Activated B cell treated with CpG ODN at 0.5 μM for 24 hours (primary cell): ENCODE measurements around the gene SPATA46. TPM values are rescaled to one million over a fixed set of nuclear protein-coding genes. Genes with fewer than 3 reads are reported as not detected.
"Not testable (repeated sequence)": the region's sequence is repeated elsewhere in the genome, so short reads cannot be mapped to it uniquely, and the experiment has no call there.

Source experiments
- ATAC-seq: fragments of 200-7000 bp; cut with Tn5 transposase; one replicate; pipeline ENCODE4 v1.10.0; 2021; ENCODE audit warnings: low read depth, mild to moderate bottlenecking, moderate library complexity
- CTCF ChIA-PET: fragments of 350-600 bp; sonication (Branson Sonifier 250); formaldehyde crosslinking; loops from one replicate; lab custom pipeline; 2021; ENCODE audit warnings: antibody characterized with exemption; lab: Charles Lee
- POLR2A ChIA-PET: fragments of 350-600 bp; sonication (Branson Sonifier 250); formaldehyde crosslinking; loops from one replicate; lab custom pipeline; 2021; ENCODE audit warnings: antibody characterized with exemption; lab: Charles Lee
- DNase-seq: peaks from one replicate; pipeline ENCODE4 v3.0.0; 2022
- H3K27ac Mint-ChIP-seq: one replicate; pipeline ENCODE4 v1.8.0; 2020; ENCODE audit warnings: mixed read lengths
- H3K27me3 Mint-ChIP-seq: one replicate; pipeline ENCODE4 v1.8.0; 2021; ENCODE audit warnings: mixed read lengths
- H3K36me3 Mint-ChIP-seq: one replicate; pipeline ENCODE4 v1.8.0; 2021; ENCODE audit warnings: low read depth, mixed read lengths
- H3K4me1 Mint-ChIP-seq: one replicate; pipeline ENCODE4 v1.8.0; 2021; ENCODE audit warnings: mixed read lengths
- H3K4me3 Mint-ChIP-seq: one replicate; pipeline ENCODE4 v1.8.0; 2020; ENCODE audit warnings: mild to moderate bottlenecking, mixed read lengths
- H3K9me3 Mint-ChIP-seq: one replicate; pipeline ENCODE4 v1.8.0; 2020; ENCODE audit warnings: mixed read lengths
- CTCF ChIP-seq: fragments of 200-600 bp; IDR thresholded peaks from one replicate; pipeline ENCODE4 v1.8.0; 2022; ENCODE audit warnings: antibody characterized with exemption, mild to moderate bottlenecking
- intact Hi-C: fragments of 100-400 bp; cut with micrococcal nuclease; formaldehyde crosslinking; loops from one replicate; pipeline ENCODE4 v1.15.1; 2024
- total RNA-seq: library from RNA; stranded (reverse); gene quantifications from 2 replicates; pipeline ENCODE4 v1.2.3, GENCODE V29; 2022

The SPATA46 gene
- not detected in 2 replicates for total RNA-seq

- POLR2A ChIA-PET = no interaction called here
- no peak for TF ChIP-seq CTCF
- CTCF ChIA-PET = no interaction called here
- intact Hi-C loops = no loop called here
- Mint-ChIP-seq H3K4me3 (no peak within 1 kb of the TSS), H3K4me1 (no peaks in the 10 kb centered on the region), H3K9me3 (no peaks in the 10 kb centered on the region), H3K27me3 (peaks cover 3% of the 10 kb centered on the region), H3K36me3 (no peaks in the 10 kb centered on the region), H3K27ac (no peak within 1 kb of the TSS)
- DNase-seq = no peak
- no peak for ATAC-seq
Measured at GRCh38 chr1:162376691-162377090, at the start of gene SPATA46. Gene SPATA46, minus strand, starts transcription at chr1:162376854. Its CDS starts 64 bp downstream, at chr1:162376790.

- H3K27ac Mint-ChIP-seq = no peak overlapping the region
- no peak overlapping the region for H3K4me3 Mint-ChIP-seq
- ATAC-seq = peak; percentile 21
- H3K4me1 Mint-ChIP-seq = peaks cover 8% of the 10 kb centered on the region
- CTCF ChIA-PET = no interaction called here
- peaks cover 9% of the 10 kb centered on the region for H3K27me3 Mint-ChIP-seq
- no peak for DNase-seq
- intact Hi-C loops = no loop called here
- POLR2A ChIA-PET = no interaction called here
- H3K36me3 Mint-ChIP-seq = no peaks in the 10 kb centered on the region
- no peak for TF ChIP-seq CTCF
- peaks cover 2% of the 10 kb centered on the region for H3K9me3 Mint-ChIP-seq
Measured at GRCh38 chr1:162422662-162423375, 46.2 kb upstream of the SPATA46 start.

- intact Hi-C loops = no loop called here
- H3K4me3 Mint-ChIP-seq = no peak overlapping the region
- H3K27ac Mint-ChIP-seq = no peak overlapping the region
Measured at GRCh38 chr1:162421258-162422164, 44.9 kb upstream of the SPATA46 start.

GRCh38 chr1:162420120-162420519, 43.5 kb upstream of the SPATA46 start:
- intact Hi-C loops = no loop called here
- H3K9me3 Mint-ChIP-seq = no peaks in the 10 kb centered on the region
- H3K27me3 Mint-ChIP-seq = peaks cover 12% of the 10 kb centered on the region
- TF ChIP-seq CTCF = no peak
- ATAC-seq = no peak
- H3K27ac Mint-ChIP-seq = no peak overlapping the region
- ChIA-PET POLR2A (no interaction called here), CTCF (no interaction called here)
- no peaks in the 10 kb centered on the region for H3K36me3 Mint-ChIP-seq
- H3K4me1 Mint-ChIP-seq = peaks cover 8% of the 10 kb centered on the region
- H3K4me3 Mint-ChIP-seq = no peak overlapping the region
- DNase-seq = no peak

More at GRCh38 chr1:162421258-162422164, 44.9 kb upstream of the SPATA46 start:
- CTCF ChIA-PET = no interaction called here
- no peak for DNase-seq
- Mint-ChIP-seq H3K9me3 (peaks cover 2% of the 10 kb centered on the region), H3K4me1 (peaks cover 8% of the 10 kb centered on the region), H3K27me3 (peaks cover 17% of the 10 kb centered on the region), H3K36me3 (no peaks in the 10 kb centered on the region)
- ATAC-seq = no peak
- POLR2A ChIA-PET = no interaction called here
- no peak for TF ChIP-seq CTCF

GRCh38 chr1:162419450-162419931, 42.8 kb upstream of the SPATA46 start:
- H3K4me3 Mint-ChIP-seq, H3K27ac Mint-ChIP-seq, intact Hi-C loops, POLR2A ChIA-PET, H3K4me1 Mint-ChIP-seq, CTCF ChIA-PET, H3K36me3 Mint-ChIP-seq, DNase-seq, ATAC-seq, H3K9me3 Mint-ChIP-seq, H3K27me3 Mint-ChIP-seq: not testable (repeated sequence)

GRCh38 chr1:162418584-162418983, 41.9 kb upstream of the SPATA46 start:
- H3K27ac Mint-ChIP-seq, intact Hi-C loops, POLR2A ChIA-PET, DNase-seq, H3K36me3 Mint-ChIP-seq, H3K9me3 Mint-ChIP-seq, H3K27me3 Mint-ChIP-seq, ATAC-seq, H3K4me3 Mint-ChIP-seq, H3K4me1 Mint-ChIP-seq, CTCF ChIA-PET: not testable (repeated sequence)
